Activated T-cell treated with anti-CD3 and anti-CD28 coated beads for 48 hours (primary cell): ENCODE data around the gene SLC8A2.
"Not testable (repeated sequence)": the region's sequence is repeated elsewhere in the genome, so short reads cannot be mapped to it uniquely, and the experiment has no call there.

Experiments used
- DNase-seq: peaks from one replicate; pipeline ENCODE4 v3.0.0-alpha.2; 2020; ENCODE audit warnings: low read depth

The SLC8A2 gene

DNA sequence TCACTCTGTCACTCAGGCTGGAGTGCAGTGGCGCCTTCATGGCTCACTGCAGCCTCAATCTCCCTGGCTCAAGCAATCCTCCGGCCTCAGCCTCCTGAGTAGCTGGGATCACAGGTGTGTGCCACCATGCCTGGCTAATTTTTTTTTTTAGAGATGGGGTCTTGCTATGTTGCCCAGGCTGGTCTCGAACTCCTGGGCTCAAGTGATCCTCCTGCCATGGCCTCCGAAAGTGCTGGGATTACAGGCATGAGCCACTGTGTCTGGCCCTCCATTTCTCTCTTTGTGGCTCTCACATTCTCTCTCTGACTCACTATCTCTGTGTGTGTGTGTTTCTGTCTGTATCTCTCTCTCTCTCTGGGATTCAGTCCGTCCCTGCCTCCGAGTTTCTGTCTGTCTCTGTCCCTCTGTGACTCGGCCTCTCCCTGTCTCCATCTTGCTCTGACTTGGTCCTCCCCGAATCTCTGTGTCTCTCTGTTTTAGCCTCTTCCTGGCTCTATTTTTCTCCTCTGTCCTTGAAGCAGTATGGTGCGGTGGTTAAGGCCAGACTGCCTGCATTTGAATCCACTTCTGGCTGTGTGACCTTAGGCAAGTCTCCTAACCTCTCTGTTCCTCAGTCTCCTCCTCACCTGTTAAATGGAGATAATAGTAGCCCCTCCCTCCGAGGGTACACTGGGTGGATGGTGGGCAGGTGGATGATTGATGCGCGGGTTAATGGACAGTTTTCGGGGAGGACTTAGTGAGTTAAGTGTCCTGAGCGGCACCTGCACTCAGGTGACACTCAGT is 63.3 kb downstream of the SLC8A2 start:
- no peak for DNase-seq

GRCh38 chr19:47407417-47407774 is 64.3 kb downstream of the SLC8A2 start:
- no peak for DNase-seq

GRCh38 chr19:47406711-47407416 is 64.8 kb downstream of the SLC8A2 start:
- no peak for DNase-seq

DNA sequence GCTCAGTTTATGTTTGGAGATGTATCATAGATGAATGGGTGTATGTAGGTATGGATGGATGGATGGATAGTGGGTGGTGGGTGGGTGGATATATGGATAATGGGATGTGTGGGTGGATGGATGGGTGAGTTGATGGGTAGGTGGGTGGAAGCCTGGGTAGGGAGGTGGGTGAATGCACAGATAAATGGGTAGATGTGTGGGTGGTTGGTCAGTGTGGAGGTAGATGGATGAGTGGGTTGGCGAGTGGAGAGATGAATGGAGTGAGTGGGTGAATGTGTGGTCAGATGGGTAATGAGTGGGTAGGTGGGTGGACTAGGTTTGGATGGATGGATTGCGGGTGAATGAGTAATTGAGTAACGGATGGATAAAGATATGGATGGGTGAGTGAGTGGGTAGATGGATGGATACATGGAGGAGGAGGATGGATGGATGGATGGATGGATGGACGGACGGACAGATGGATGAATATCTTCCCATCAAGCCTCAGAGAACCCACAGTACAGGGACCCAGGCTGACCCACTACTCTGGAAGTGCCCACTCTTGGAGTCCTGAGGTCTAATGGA is 65.8 kb downstream of the SLC8A2 start:
- no peak for DNase-seq

DNA sequence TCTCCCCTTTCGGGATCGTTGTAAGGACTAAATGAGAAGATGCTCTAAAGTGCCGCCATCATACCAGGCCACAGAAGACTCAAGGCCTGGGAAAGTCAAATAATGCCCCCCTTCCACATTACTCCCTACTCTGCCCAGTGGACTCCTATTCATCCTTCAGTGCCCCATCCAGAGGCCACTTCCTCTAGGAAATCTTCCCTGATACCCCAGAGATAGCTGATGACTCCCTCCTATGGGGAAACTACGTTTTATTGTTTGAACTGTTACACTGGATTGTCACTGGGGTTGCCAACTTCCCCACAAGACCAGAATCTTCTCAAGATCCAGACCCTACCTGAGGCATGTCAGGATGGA is 66.5 kb downstream of the SLC8A2 start:
- DNase-seq, result no peak

GRCh38 chr19:47404334-47405196 is 67.1 kb downstream of the SLC8A2 start:
- no peak for DNase-seq

DNA sequence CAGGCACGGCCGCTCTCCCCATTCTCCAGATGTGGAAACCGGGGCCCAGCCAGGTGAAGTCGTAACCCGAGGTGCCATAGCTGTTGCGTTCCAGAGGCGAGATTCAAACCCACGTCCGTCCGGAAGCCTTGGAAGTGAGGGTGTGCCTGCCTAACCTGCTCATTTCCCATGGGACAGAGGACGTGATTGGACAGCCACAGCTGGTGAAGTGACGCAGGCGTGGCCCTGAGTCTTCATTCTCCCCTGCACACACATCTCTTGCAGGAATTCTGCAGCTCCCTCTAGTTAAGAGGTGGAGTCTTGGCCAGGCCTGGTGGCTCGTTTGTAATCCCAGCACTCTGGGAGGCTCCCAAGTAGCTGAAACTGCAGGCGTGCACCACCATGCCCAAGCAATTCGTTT is 69.2 kb downstream of the SLC8A2 start:
- no peak for DNase-seq

- DNase-seq, result no peak
Measured at GRCh38 chr19:47398707-47399597, 72.7 kb downstream of the SLC8A2 start.

GRCh38 chr19:47391510-47392223 is 80.0 kb downstream of the SLC8A2 start:
- DNase-seq, result peak; percentile 75

DNA sequence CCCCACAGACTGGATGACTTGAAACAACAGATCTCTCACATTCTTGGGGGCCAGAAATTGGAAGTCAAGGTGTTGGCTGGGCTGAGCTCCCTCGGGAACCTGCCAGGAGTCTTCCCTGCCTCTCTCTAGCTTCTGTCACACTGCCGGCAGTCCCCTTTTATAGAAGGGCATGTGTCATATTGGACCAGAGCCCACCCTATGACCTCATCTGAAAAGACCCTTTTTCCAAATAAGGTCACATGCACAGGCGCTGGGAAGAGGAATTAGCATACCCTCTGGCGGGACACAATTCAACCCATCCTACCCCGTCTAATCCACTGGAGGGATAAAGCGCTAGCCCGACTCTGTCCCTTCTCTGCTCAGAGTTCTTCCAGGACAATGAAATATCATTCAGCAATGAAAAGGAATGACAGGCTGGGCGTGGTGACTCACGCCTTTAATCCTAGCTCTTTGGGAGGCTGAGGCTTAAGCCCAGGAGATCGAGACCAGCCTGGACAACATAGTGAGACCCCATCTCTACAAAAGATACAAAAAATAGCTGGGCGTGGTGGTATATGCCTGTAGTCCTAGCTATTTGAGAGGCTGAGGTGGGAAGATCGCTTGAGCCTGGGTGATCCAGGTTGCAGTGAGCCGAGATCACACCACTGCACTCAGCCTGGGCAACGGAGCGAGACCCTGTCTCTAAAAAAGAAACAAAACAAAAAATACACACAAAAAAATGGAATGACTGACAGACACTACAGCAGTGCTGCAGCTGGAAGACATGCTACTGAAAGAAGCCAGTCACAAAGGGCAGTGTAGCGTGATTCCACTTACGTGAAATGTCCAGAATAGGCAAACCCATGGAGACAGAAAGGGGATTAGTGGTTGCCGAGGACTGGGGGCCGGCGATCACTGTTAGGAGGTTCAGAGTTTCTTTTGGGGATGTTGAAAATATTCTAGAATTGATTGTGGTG is 80.9 kb downstream of the SLC8A2 start:
- DNase-seq, result no peak

DNA sequence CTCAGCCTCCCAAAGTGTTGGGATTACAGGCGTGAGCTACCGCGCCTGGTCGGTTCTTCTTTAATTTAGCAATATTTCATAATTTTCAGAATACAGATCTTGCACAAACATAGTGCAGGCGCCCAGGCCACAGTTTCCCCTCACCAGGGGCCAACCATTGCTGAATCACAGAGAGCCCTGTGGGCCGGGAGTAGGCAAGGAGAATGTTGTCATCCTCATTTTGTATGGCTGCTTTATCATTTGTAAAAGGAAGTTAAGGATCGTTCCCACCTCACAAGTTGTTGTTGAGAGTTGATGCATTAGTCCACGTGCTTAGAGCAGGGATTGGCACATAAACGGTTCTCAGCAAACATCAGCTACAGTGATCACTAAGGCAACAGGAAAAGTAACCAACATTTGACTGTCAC is 82.5 kb downstream of the SLC8A2 start:
- no peak for DNase-seq

DNA sequence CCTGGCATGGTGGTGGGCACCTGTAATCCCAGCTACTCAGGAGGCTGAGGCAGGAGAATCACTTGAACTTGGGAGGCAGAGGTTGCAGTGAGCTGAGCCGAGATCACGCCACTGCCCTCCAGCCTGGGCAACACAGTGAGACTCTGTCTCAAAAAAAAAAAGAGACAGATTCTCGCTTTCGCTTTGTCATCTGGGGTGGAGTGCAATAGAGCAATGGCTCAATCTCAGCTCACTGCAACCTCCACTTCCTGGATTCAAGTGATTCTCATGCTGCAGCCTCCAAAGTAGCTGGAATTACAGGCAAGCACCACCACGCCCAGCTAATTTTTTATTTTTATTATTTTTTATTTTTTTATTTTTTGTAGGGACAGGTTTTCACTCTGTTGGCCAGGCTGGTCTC is 83.0 kb downstream of the SLC8A2 start:
- DNase-seq, result not testable (repeated sequence)

DNA sequence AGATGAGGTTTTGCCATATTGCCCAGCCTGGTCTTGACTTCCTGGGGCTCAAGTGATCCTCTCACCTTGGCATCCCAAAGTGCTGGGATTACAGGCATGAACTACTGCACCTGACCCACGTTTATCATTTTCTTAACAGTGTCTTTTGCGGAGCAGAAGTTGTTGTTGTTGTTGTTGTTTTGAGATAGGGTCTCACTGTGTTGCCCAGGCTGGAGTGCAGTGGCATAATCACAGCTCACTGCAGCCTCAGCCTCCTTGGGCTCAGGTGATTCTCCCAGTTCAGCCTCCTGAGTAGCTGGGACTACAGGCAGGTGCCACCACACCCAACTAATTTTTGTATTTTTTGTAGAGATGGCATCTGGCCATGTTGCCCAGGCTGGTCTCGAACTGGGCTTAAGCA is 84.1 kb downstream of the SLC8A2 start:
- DNase-seq, result not testable (repeated sequence)

DNA sequence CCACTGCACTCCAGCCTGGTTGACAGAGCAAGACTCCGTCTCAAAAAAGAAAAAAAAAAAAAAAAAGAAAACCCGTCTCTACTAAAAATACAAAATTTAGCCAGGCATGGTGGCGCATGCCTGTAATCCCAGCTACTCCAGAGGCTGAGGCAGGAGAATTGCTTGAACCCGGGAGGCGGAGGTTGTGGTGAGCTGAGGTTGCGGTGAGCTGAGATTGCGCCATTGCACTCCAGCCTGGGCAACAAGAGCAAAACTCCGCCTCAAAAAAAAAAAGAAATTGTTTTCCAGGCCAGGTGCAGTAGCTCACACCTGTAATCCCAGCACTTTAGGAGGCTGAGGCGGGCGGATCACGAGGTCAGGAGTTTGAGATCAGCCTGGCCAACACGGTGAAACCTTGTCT is 85.1 kb downstream of the SLC8A2 start:
- not testable (repeated sequence) for DNase-seq

DNA sequence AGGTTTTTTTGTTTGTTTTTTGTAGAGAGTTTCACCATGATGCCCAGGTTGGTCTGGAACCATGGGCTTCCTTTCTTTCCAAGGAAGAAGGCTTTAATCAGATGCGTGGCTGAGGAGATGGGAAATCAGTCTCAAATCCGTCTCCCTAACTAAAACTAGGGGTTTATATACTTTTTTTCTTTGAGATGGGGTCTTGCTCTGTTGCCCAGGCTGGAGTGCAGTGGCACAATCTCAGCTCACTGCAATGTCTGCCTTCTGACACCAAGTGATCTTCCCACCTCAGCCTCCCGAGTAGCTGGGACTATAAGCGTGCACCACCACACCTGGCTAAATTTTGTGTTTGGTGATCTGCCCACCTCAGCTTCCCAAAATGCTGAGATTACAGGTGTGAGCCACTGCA is 87.2 kb downstream of the SLC8A2 start:
- not testable (repeated sequence) for DNase-seq

DNA sequence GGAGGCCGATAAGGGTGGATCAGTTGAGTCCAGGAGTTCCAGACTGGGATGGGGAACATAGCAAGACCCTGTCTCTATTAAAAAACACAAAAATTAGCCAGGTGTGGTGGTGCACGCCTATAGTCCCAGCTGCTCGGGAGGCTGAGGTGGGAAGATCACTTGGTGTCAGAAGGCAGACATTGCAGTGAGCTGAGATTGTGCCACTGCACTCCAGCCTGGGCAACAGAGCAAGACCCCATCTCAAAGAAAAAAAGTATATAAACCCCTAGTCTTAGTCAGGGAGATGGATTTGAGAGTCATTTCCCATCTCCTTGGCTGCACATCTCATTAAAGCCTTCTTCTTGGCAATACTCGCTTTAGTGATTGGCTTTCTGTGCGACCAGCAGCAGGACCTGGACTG is 87.8 kb downstream of the SLC8A2 start:
- not testable (repeated sequence) for DNase-seq

- DNase-seq, result no peak
Measured at GRCh38 chr19:47381653-47382279, 89.9 kb downstream of the SLC8A2 start.

DNA sequence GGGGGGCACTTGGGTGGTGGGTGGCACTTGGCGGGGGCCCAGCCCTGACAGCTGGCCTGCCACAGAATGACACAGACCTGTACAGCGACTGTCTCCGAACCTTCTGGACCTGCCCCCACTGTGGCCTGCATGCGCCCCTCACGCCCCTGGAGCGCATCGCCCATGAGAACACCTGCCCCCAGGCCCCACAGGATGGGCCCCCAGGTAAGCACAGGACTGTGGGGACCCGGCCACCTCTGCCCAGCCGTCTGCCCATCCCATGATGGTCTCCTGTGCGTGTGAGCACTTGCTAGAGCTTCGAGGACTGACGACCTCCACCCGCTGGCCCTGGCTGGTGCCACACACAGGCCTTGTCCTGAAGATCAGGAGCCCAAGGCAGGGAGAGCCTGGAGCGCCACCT is 90.6 kb downstream of the SLC8A2 start:
- DNase-seq, result no peak

- no peak for DNase-seq
Measured at GRCh38 chr19:47380559-47380958, 91.1 kb downstream of the SLC8A2 start.
